Mucosa of gallbladder (tissue), 1 donor: ENCODE results near the gene ADAMTS10. TPM values are rescaled to one million over a fixed set of nuclear protein-coding genes. Genes with fewer than 3 reads are reported as not detected.
"Not testable (repeated sequence)": the region's sequence is repeated elsewhere in the genome, so short reads cannot be mapped to it uniquely, and the experiment has no call there.

Experiments used
- DNase-seq: peaks from one replicate; pipeline ENCODE4 v3.0.0-alpha.2; 2020; ENCODE audit warnings: low spot score
- total RNA-seq: library from RNA; stranded (reverse); gene quantifications from one replicate; pipeline ENCODE4 v1.2.1, GENCODE V29; 2021
- donor health status: DM: no; HTN: no; CAD: no.

Gene ADAMTS10
- total RNA-seq, 1 donor from 2014 or later: 32.6 TPM

- no peak for DNase-seq
Observed at GRCh38 chr19:8561075-8561764, 49.3 kb downstream of the ADAMTS10 start.

- no peak for DNase-seq
Observed at GRCh38 chr19:8558325-8558724, 52.2 kb downstream of the ADAMTS10 start.

- DNase-seq: no peak
Observed at GRCh38 chr19:8557642-8558238, 52.8 kb downstream of the ADAMTS10 start.

GRCh38 chr19:8553729-8554128 lies 56.8 kb downstream of the ADAMTS10 start:
- not testable (repeated sequence) for DNase-seq

GRCh38 chr19:8552810-8553209 lies 57.7 kb downstream of the ADAMTS10 start:
- DNase-seq: no peak

- no peak for DNase-seq
Observed at GRCh38 chr19:8550070-8550469, 60.4 kb downstream of the ADAMTS10 start.

- no peak for DNase-seq
Observed at GRCh38 chr19:8545743-8546142, 64.8 kb downstream of the ADAMTS10 start.

- no peak for DNase-seq
Observed at GRCh38 chr19:8544168-8544567, 66.3 kb downstream of the ADAMTS10 start.

GRCh38 chr19:8539621-8540149 lies 70.8 kb downstream of the ADAMTS10 start:
- DNase-seq: no peak

- DNase-seq: no peak
Observed at GRCh38 chr19:8537099-8537498, 73.4 kb downstream of the ADAMTS10 start.

- no peak for DNase-seq
Observed at GRCh38 chr19:8536282-8536681, 74.2 kb downstream of the ADAMTS10 start.

GRCh38 chr19:8532225-8532624 lies 78.3 kb downstream of the ADAMTS10 start:
- DNase-seq: no peak

- DNase-seq: no peak
Observed at GRCh38 chr19:8531470-8531869, 79.0 kb downstream of the ADAMTS10 start.

Other genes with a start within 250 kb of the ADAMTS10 start
- 5.3 TPM for gene ANGPTL4, start 246.6 kb downstream of the ADAMTS10 start, total RNA-seq
- 170 TPM for gene RAB11B, start 220.4 kb downstream of the ADAMTS10 start, total RNA-seq
- 45.8 TPM for gene MARCHF2, start 197.4 kb downstream of the ADAMTS10 start, total RNA-seq
- 152 TPM for gene HNRNPM, start 165.7 kb downstream of the ADAMTS10 start, total RNA-seq
- 4.8 TPM for gene PRAM1, start 108.1 kb downstream of the ADAMTS10 start, total RNA-seq
- 32.8 TPM for gene ZNF414, start 96.5 kb downstream of the ADAMTS10 start, total RNA-seq
- gene MYO1F, start 33.3 kb downstream of the ADAMTS10 start, total RNA-seq: 47.2 TPM
- gene NFILZ, start 19.9 kb upstream of the ADAMTS10 start, total RNA-seq: not detected
- gene ACTL9, start 88.1 kb upstream of the ADAMTS10 start, total RNA-seq: not detected
- not detected for gene OR2Z1, start 110.9 kb upstream of the ADAMTS10 start, total RNA-seq
- gene ZNF558, start 221.6 kb upstream of the ADAMTS10 start, total RNA-seq: 27.9 TPM
- gene MBD3L1, start 221.7 kb upstream of the ADAMTS10 start, total RNA-seq: not detected